DOHH2 (cell line): ENCODE data around the gene SHROOM3.

Experiments used
- H3F3A ChIP-seq: fragments of 200-600 bp; sonication (generic), shearing (Covaris generic); 2 replicates; pipeline ENCODE4 v1.6.0; 2016; ENCODE audit warnings: antibody characterized with exemption, mild to moderate bottlenecking; ENCODE audit not compliant: control insufficient read depth, insufficient read depth
- H3K27ac ChIP-seq: fragments of 200-600 bp; sonication (generic); 2 replicates; pipeline ENCODE4 v1.5.1; 2014; ENCODE audit warnings: low read depth, mild to moderate bottlenecking, low read length, moderate library complexity
- H3K27me3 ChIP-seq: fragments of 200-600 bp; sonication (generic); 2 replicates; pipeline ENCODE4 v1.6.1; 2014; ENCODE audit warnings: mild to moderate bottlenecking, low read length, mixed read lengths; ENCODE audit not compliant: control insufficient read depth
- H3K36me3 ChIP-seq: fragments of 200-600 bp; sonication (generic); 2 replicates; pipeline ENCODE4 v1.6.1; 2014; ENCODE audit warnings: mild to moderate bottlenecking, low read length, moderate library complexity, mixed read lengths; ENCODE audit not compliant: control insufficient read depth
- H3K4me1 ChIP-seq: fragments of 200-600 bp; sonication (generic); 2 replicates; pipeline ENCODE4 v1.6.1; 2014; ENCODE audit warnings: mild to moderate bottlenecking, low read length, mixed read lengths; ENCODE audit not compliant: control insufficient read depth
- H3K4me2 ChIP-seq: fragments of 200-600 bp; sonication (generic); 2 replicates; pipeline ENCODE4 v1.6.0; 2014; ENCODE audit warnings: mild to moderate bottlenecking, low read length, moderate library complexity
- H3K4me3 ChIP-seq: fragments of 200-600 bp; sonication (generic); 2 replicates; pipeline ENCODE4 v1.5.1; 2014; ENCODE audit warnings: mild to moderate bottlenecking, low read length, mixed read lengths
- H3K79me2 ChIP-seq: fragments of 200-600 bp; sonication (generic); 2 replicates; pipeline ENCODE4 v1.6.1; 2014; ENCODE audit warnings: mild to moderate bottlenecking, low read length, mixed read lengths; ENCODE audit not compliant: control insufficient read depth
- H3K9me2 ChIP-seq: fragments of 200-600 bp; sonication (generic); replicated peaks from 2 replicates; pipeline ENCODE4 v1.6.1; 2014; ENCODE audit warnings: mild to moderate bottlenecking, low read length, mixed read lengths; ENCODE audit not compliant: control insufficient read depth
- H3K9me3 ChIP-seq: fragments of 200-600 bp; sonication (generic); 2 replicates; pipeline ENCODE4 v1.6.1; 2014; ENCODE audit warnings: antibody characterized with exemption, low read length, mixed read lengths; ENCODE audit not compliant: control insufficient read depth, insufficient read depth
- H4K20me1 ChIP-seq: fragments of 200-600 bp; sonication (generic); 2 replicates; pipeline ENCODE4 v1.6.0; 2014; ENCODE audit warnings: low read depth, mild to moderate bottlenecking, antibody characterized with exemption, low read length, moderate library complexity; ENCODE audit not compliant: control insufficient read depth, insufficient read depth
- EZH2phosphoT487 ChIP-seq: fragments of 200-600 bp; sonication (generic); IDR thresholded peaks from 2 replicates; pipeline ENCODE4 v1.6.1; 2017; ENCODE audit warnings: borderline replicate concordance, mild to moderate bottlenecking, antibody characterized with exemption, low read length, moderate library complexity, mixed read lengths
- TF ChIP-seq, protein P1 (sequence below): fragments of 200-600 bp; sonication (generic); IDR thresholded peaks from one replicate; pipeline ENCODE4 v1.5.1; 2014; ENCODE audit warnings: antibody characterized with exemption, mild to moderate bottlenecking, low read depth, low read length; ENCODE audit not compliant: poor library complexity, severe bottlenecking

SHROOM3 gene

DNA sequence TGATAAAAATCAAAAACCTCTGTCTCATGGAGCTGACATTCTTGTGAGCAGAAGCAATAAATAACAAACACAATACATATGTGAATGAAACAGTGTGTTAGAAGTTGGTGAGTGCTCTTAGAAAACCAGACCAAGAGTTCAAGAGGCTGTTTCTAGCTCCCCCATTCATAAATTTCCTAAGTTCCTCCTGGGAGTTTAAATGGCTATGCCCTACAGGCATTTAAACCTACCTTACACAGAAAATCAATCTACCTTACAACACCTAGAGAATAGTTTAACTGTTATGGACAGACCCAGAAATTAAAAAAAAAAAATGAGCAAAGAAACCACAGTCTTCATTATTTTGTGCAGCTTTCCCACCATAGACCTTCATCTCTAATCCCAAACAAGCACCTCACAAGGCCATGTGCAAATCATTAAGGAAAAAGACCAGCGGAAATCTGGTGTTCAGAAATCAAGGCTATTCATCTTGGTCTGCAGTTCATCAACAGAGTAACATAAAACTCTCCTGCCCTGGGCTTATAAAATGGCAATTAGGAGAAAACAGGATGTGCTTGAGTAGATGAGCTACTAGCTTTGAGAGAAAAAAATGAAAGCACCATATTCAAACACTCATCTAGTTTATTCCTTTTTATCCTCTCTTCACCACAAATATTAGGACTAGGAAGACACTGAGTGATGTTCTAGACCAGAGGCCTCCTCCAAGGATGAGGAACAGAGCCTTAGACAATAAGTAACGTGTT is 147.2 kb downstream of the SHROOM3 start:
- H3K9me3 ChIP-seq, result no peaks in the 10 kb centered on the region
- H3K27me3 ChIP-seq, result no peaks in the 10 kb centered on the region
- H3K36me3 ChIP-seq, result no peaks in the 10 kb centered on the region
- H3K4me3 ChIP-seq, result no peak overlapping the region
- no peaks in the 10 kb centered on the region for H3K79me2 ChIP-seq
- H3K4me2 ChIP-seq, result no peak overlapping the region
- H3K27ac ChIP-seq, result no peak overlapping the region
- H3F3A ChIP-seq, result no peaks in the 10 kb centered on the region
- no peaks in the 10 kb centered on the region for H3K4me1 ChIP-seq
- no peaks in the 10 kb centered on the region for H3K9me2 ChIP-seq
- H4K20me1 ChIP-seq, result no peaks in the 10 kb centered on the region
- TF ChIP-seq, protein P1, sequence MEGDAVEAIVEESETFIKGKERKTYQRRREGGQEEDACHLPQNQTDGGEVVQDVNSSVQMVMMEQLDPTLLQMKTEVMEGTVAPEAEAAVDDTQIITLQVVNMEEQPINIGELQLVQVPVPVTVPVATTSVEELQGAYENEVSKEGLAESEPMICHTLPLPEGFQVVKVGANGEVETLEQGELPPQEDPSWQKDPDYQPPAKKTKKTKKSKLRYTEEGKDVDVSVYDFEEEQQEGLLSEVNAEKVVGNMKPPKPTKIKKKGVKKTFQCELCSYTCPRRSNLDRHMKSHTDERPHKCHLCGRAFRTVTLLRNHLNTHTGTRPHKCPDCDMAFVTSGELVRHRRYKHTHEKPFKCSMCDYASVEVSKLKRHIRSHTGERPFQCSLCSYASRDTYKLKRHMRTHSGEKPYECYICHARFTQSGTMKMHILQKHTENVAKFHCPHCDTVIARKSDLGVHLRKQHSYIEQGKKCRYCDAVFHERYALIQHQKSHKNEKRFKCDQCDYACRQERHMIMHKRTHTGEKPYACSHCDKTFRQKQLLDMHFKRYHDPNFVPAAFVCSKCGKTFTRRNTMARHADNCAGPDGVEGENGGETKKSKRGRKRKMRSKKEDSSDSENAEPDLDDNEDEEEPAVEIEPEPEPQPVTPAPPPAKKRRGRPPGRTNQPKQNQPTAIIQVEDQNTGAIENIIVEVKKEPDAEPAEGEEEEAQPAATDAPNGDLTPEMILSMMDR, result no peak
- TF ChIP-seq EZH2phosphoT487, result no peak

DNA sequence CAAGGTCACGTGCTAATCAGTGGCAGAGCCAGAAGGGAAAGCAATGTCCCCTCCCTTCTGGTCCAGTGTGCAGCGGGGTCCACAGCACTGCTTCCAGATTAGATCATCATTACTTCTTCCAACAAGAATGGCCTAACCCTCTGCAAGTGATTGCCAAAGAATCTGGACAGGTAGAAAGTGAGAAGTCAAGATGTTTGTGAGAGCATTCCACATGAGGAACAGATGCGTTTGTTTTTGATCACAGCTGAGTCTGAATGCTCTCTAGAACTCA is 147.7 kb downstream of the SHROOM3 start:
- H3K4me1 ChIP-seq, result no peaks in the 10 kb centered on the region
- no peaks in the 10 kb centered on the region for H3F3A ChIP-seq
- H3K9me2 ChIP-seq, result no peaks in the 10 kb centered on the region
- H3K36me3 ChIP-seq, result no peaks in the 10 kb centered on the region
- H3K27ac ChIP-seq, result no peak overlapping the region
- H3K4me3 ChIP-seq, result no peak overlapping the region
- H3K9me3 ChIP-seq, result no peaks in the 10 kb centered on the region
- no peaks in the 10 kb centered on the region for H4K20me1 ChIP-seq
- H3K27me3 ChIP-seq, result no peaks in the 10 kb centered on the region
- no peak for TF ChIP-seq EZH2phosphoT487
- TF ChIP-seq, protein P1, result no peak
- no peak overlapping the region for H3K4me2 ChIP-seq
- no peaks in the 10 kb centered on the region for H3K79me2 ChIP-seq

DNA sequence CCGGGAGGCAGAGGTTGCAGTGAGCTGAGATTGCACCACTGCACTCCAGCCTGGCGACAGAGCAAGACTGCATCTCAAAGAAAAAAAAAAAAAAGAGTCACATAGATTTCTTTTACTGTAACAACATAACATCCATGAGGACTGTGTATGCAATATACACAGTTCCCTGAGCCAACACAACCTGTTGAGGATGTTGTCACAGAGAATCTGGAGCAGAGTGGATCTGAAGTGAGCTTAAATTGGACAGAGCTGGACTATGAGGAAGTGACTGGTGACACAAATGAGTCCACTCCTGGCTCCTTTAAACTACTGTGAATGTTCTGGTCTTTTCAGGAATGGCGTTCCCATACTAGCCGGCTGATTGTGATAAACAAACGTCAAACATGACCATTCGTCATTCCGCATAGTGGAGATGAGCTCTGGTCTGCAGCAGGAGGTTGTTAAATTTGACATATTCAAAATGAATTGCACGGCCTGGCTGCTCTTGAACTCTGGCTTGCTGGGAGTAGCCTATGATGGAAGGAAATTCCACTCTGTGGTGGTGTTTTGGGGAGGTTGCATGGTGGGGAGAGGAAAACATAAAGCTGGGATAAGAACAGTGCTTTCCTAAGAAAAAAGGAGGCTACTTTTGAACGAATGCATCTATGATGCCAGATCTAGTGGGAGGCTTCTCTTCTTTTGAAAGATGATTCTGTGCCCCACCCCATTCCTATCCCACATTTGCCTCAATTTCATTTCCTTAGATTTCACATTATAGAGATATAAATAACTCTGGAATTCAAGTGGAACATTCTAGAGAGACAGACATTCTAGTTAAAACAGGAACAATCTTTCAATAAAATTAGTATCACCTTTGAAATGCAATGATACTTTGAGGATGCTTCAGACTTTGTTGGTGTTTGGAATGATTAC is 149.5 kb downstream of the SHROOM3 start:
- Histone ChIP-seq H3K9me3 (no peaks in the 10 kb centered on the region), H3K36me3 (no peaks in the 10 kb centered on the region), H3K79me2 (no peaks in the 10 kb centered on the region), H3F3A (no peaks in the 10 kb centered on the region), H3K27ac (no peak overlapping the region), H3K4me1 (no peaks in the 10 kb centered on the region), H3K4me2 (no peak overlapping the region), H3K9me2 (no peaks in the 10 kb centered on the region), H3K4me3 (no peak overlapping the region), H4K20me1 (no peaks in the 10 kb centered on the region), H3K27me3 (no peaks in the 10 kb centered on the region)
- TF ChIP-seq, protein P1, result no peak
- TF ChIP-seq EZH2phosphoT487, result no peak
